RWPE1 (cell line): ENCODE data around the gene ADAMTS10.

Experiments
- CTCF ChIA-PET: fragments of 350-600 bp; sonication (Branson Sonifier 250); formaldehyde crosslinking; extraction: SDS; loops from one replicate; lab custom pipeline; 2021; lab: Yijun Ruan, JAX
- POLR2A ChIA-PET: fragments of 400-600 bp; formaldehyde crosslinking; extraction: SDS; loops from one replicate; lab custom pipeline; 2020; ENCODE audit warnings: antibody characterized with exemption; ENCODE audit not compliant: low non-redundant PET; lab: Yijun Ruan, JAX
- DNase-seq: peaks from one replicate; pipeline ENCODE4 v3.0.0; 2012; ENCODE audit warnings: low spot score
- H3K27ac ChIP-seq: fragments of 450-650 bp; 2 replicates; pipeline ENCODE4 v1.5.1; 2017
- CTCF ChIP-seq: fragments of 450-650 bp; conservative IDR thresholded peaks from 2 replicates; pipeline ENCODE4 v1.5.1; 2017; ENCODE audit warnings: low read depth, mild to moderate bottlenecking

The ADAMTS10 gene

GRCh38 chr19:8611391-8611876 lies 919 bp upstream of the ADAMTS10 start:
- ChIA-PET CTCF (no interaction called here), POLR2A (no interaction called here)
- no peak for TF ChIP-seq CTCF
- no peak for DNase-seq
- no peak overlapping the region for H3K27ac ChIP-seq

- ChIA-PET POLR2A (no interaction called here), CTCF (no interaction called here)
- H3K27ac ChIP-seq, result no peak overlapping the region
- TF ChIP-seq CTCF, result no peak
- no peak for DNase-seq
Observed at GRCh38 chr19:8610936-8611300, 403 bp upstream of the ADAMTS10 start.

GRCh38 chr19:8609279-8610040 lies 1.1 kb downstream of the ADAMTS10 start:
- POLR2A ChIA-PET, result no interaction called here
- CTCF ChIA-PET, result no interaction called here
- no peak overlapping the region for H3K27ac ChIP-seq
- no peak for TF ChIP-seq CTCF
- no peak for DNase-seq

- DNase-seq, result no peak
- CTCF ChIA-PET, result no interaction called here
- TF ChIP-seq CTCF, result no peak
- no peak overlapping the region for H3K27ac ChIP-seq
- POLR2A ChIA-PET, result no interaction called here
Observed at GRCh38 chr19:8608941-8609278, 1.6 kb downstream of the ADAMTS10 start.

- DNase-seq, result no peak
- POLR2A ChIA-PET, result no interaction called here
- TF ChIP-seq CTCF, result no peak
- CTCF ChIA-PET, result interaction anchor here (0.7 kb wide), 2 partner anchors 15 to 26 kb away, joined by 3 to 4 read pairs; no protein-coding TSS in a partner anchor
- H3K27ac ChIP-seq, result no peak overlapping the region
Observed at GRCh38 chr19:8607386-8607785, 3.1 kb downstream of the ADAMTS10 start.

GRCh38 chr19:8605514-8605913 lies 5.0 kb downstream of the ADAMTS10 start:
- no peak overlapping the region for H3K27ac ChIP-seq
- ChIA-PET CTCF (no interaction called here), POLR2A (no interaction called here)
- DNase-seq, result no peak
- no peak for TF ChIP-seq CTCF
